Lower leg skin (tissue), 3 donors: ENCODE results near the gene KIF21B.

Source experiments
- POLR2A ChIP-seq, 2 donors: fragments of 450-650 bp; IDR thresholded peaks; one replicate each; pipeline ENCODE4 v1.6.1; 2016 to 2017; ENCODE audit warnings: antibody characterized with exemption in 2 of 2, mild to moderate bottlenecking in 1 of 2, moderate library complexity in 1 of 2
- TF ChIP-seq, protein P1 (sequence below), 3 donors: fragments of 450-650 bp; IDR thresholded peaks; one replicate each; pipeline ENCODE4 v1.5.1; 2016; ENCODE audit warnings: antibody characterized with exemption in 3 of 3, mild to moderate bottlenecking in 3 of 3, moderate library complexity in 2 of 3

- TF ChIP-seq POLR2A (IDR thresholded peaks at IDR 0.05), result no peak
- TF ChIP-seq, protein P1, sequence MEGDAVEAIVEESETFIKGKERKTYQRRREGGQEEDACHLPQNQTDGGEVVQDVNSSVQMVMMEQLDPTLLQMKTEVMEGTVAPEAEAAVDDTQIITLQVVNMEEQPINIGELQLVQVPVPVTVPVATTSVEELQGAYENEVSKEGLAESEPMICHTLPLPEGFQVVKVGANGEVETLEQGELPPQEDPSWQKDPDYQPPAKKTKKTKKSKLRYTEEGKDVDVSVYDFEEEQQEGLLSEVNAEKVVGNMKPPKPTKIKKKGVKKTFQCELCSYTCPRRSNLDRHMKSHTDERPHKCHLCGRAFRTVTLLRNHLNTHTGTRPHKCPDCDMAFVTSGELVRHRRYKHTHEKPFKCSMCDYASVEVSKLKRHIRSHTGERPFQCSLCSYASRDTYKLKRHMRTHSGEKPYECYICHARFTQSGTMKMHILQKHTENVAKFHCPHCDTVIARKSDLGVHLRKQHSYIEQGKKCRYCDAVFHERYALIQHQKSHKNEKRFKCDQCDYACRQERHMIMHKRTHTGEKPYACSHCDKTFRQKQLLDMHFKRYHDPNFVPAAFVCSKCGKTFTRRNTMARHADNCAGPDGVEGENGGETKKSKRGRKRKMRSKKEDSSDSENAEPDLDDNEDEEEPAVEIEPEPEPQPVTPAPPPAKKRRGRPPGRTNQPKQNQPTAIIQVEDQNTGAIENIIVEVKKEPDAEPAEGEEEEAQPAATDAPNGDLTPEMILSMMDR (IDR thresholded peaks at IDR 0.05), result no peak
Observed at GRCh38 chr1:201016943-201017827, 6.3 kb downstream of the KIF21B start.
